Transverse colon (tissue), 4 donors: ENCODE measurements around the gene FAM120B.

Experiments used
- CTCF ChIP-seq, 5 experiments: fragments of 200-600 bp in 3 of 5; fragments of 450-650 bp in 2 of 5; sonication (generic) in 3 of 5; IDR thresholded peaks; 1 replicate in 2 of 5; 2 replicates in 3 of 5; pipeline ENCODE4 v1.5.1; 2016 to 2017; ENCODE audit warnings: antibody characterized with exemption in 5 of 5, inconsistent platforms in 3 of 5, mild to moderate bottlenecking in 2 of 5, moderate library complexity in 1 of 5
- EP300 ChIP-seq: sonication (generic); formaldehyde crosslinking; IDR thresholded peaks from one replicate; pipeline ENCODE4 v1.6.1; 2017; ENCODE audit warnings: antibody characterized with exemption, low read depth
- POLR2A ChIP-seq: fragments of 450-650 bp; IDR thresholded peaks from one replicate; pipeline ENCODE4 v1.6.1; 2016; ENCODE audit warnings: antibody characterized with exemption, mild to moderate bottlenecking, moderate library complexity
- POLR2AphosphoS5 ChIP-seq, 3 donors: sonication (generic); formaldehyde crosslinking; IDR thresholded peaks; one replicate each; pipeline ENCODE4 v1.6.1; 2016; ENCODE audit warnings: antibody characterized with exemption in 3 of 3

GRCh38 chr6:170294298-170294730, 12.2 kb upstream of the FAM120B start:
- TF ChIP-seq CTCF (IDR thresholded peaks at IDR 0.05) (no peak), POLR2A (no peak), EP300 (no peak), POLR2AphosphoS5 (IDR thresholded peaks at IDR 0.05) (no peak)
